ENCODE results near the gene HDAC4. TPM values are rescaled to one million over a fixed set of nuclear protein-coding genes. Genes with fewer than 3 reads are reported as not detected.

Gene HDAC4
- total and polyA plus RNA-seq, 4 donors: 6.8 to 75.5 (median 30.2) TPM

DNA sequence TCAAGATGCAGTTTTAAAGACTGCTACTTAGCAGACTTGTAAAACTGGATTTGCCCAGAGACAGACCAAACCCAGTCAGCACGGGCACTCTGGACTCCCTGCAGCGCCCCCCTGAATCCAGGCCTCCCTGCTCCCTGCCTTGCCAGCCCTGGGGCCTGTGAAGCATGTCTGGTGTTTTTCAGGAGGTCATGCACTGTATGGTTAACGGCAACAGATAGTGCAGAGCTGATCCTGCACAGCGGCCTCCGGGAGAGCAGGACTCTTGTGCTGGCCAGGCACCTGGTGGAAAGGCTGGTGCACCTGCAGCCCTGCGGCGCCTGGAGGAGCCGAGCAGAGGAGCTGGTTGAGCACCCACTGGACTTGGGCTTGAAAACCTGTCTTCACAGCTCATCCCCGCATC, 30.4 kb downstream of the HDAC4 start:
- no peak overlapping the region for H3K27ac ChIP-seq (ENCODE audit: low read depth in 1 of 2, low read length in 2 of 2)
- DNase-seq: peak in 1 of 2 donors; percentile 40
- 94 to 95% methylated on average over 9 of the region's 9 CpGs for WGBS, 2 donors

DNA sequence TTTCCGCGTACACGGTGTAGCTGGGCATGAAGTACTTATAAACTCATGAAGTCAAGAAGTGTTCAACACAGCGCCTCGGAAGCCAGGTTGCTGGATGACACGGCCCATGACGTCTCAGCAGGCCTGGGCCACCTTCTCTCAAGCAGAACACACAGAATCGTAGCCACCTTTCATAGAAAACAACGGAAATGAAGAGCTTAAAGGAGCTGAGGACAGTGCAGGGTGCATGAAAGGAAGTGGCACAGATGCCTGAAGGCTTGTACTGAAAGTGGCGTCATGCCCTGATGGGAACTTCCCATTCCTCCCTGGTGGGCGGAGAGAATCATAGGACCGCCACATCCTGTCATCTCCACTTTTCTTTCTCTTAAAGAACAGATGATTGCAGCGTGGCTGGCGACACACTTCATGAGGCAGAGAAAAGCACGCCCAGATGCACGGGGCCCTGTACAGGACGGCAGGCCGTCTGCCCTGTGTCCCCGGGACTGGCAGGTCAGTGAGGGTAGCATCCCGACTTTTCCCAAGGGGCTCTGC, 31.1 kb downstream of the HDAC4 start:
- Histone ChIP-seq H3K9me3 (ENCODE audit: control insufficient read depth, low read length) (no peaks in the 10 kb centered on the region), H3K27me3 (ENCODE audit: control insufficient read depth in 1 of 2, insufficient read depth in 2 of 2, low read length in 1 of 2) (no peaks in the 10 kb centered on the region), H3K4me3 (ENCODE audit: low read length in 2 of 2) (no peak overlapping the region), H3K27ac (ENCODE audit: low read depth in 1 of 2, low read length in 2 of 2) (no peak overlapping the region), H3K4me1 (ENCODE audit: control insufficient read depth in 1 of 2, insufficient read depth in 2 of 2, low read length in 2 of 2) (no peaks in the 10 kb centered on the region), H3K36me3 (ENCODE audit: control insufficient read depth in 1 of 2, insufficient read depth in 2 of 2, low read length in 1 of 2) (no peaks in the 10 kb centered on the region)
- peak; percentile 61 to 71 for DNase-seq
- intact Hi-C loops (cut with DNase I): no loop called here
- no peak for ATAC-seq (ENCODE audit: low FRiP score)
- 90 to 92% methylated on average over 20 of the region's 20 CpGs for WGBS, 2 donors

More for the DNA sequence above, 30.4 kb downstream of the HDAC4 start:
- intact Hi-C loops (cut with DNase I): no loop called here
- H3K9me3 ChIP-seq (ENCODE audit: control insufficient read depth, low read length): no peaks in the 10 kb centered on the region
- H3K4me1 ChIP-seq (ENCODE audit: control insufficient read depth in 1 of 2, insufficient read depth in 2 of 2, low read length in 2 of 2): no peaks in the 10 kb centered on the region
- ATAC-seq (ENCODE audit: low FRiP score): no peak
- no peaks in the 10 kb centered on the region for H3K36me3 ChIP-seq (ENCODE audit: control insufficient read depth in 1 of 2, insufficient read depth in 2 of 2, low read length in 1 of 2)
- H3K27me3 ChIP-seq (ENCODE audit: control insufficient read depth in 1 of 2, insufficient read depth in 2 of 2, low read length in 1 of 2): no peaks in the 10 kb centered on the region
- no peak overlapping the region for H3K4me3 ChIP-seq (ENCODE audit: low read length in 2 of 2)

DNA sequence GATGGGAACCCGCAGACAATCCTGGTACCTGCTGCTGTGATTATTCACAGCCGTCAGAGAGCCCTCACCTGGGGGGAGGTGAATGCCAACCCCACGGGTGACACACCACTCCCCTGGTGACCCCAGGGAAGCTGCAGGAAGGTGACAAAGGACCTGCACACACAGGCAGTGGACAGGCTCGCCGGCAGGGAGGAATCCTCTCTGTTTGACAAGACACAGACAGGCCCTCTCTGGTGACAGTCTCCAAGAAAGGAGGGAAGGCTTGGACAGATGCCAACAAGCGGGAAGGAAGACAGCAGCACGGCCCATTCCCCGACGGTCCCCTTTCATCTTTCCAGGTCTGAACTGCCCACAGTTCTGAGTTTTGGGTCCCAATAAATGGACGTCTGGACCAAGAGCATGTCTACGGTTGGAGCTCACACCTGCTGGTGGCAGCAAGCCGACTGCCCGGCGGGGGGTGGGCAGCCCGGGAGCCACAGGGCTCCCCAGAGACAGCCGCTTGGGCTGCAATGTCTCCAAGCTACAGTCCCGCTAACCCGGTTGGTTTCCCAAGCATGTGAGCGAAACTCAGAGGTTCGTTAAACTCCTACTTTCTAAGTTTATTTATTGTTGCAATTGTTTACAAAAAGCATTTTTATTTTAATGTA, 31.8 kb downstream of the HDAC4 start:
- WGBS, 2 donors: 80 to 84% methylated on average over 20 of the region's 20 CpGs
- intact Hi-C loops (cut with DNase I): no loop called here
- Histone ChIP-seq H3K4me3 (ENCODE audit: low read length in 2 of 2) (no peak overlapping the region), H3K9me3 (ENCODE audit: control insufficient read depth, low read length) (no peaks in the 10 kb centered on the region), H3K36me3 (ENCODE audit: control insufficient read depth in 1 of 2, insufficient read depth in 2 of 2, low read length in 1 of 2) (no peaks in the 10 kb centered on the region), H3K27me3 (ENCODE audit: control insufficient read depth in 1 of 2, insufficient read depth in 2 of 2, low read length in 1 of 2) (no peaks in the 10 kb centered on the region), H3K4me1 (ENCODE audit: control insufficient read depth in 1 of 2, insufficient read depth in 2 of 2, low read length in 2 of 2) (no peaks in the 10 kb centered on the region), H3K27ac (ENCODE audit: low read depth in 1 of 2, low read length in 2 of 2) (no peak overlapping the region)
- DNase-seq (peak in 1 of 2 donors; percentile 50), ATAC-seq (ENCODE audit: low FRiP score) (no peak)

DNA sequence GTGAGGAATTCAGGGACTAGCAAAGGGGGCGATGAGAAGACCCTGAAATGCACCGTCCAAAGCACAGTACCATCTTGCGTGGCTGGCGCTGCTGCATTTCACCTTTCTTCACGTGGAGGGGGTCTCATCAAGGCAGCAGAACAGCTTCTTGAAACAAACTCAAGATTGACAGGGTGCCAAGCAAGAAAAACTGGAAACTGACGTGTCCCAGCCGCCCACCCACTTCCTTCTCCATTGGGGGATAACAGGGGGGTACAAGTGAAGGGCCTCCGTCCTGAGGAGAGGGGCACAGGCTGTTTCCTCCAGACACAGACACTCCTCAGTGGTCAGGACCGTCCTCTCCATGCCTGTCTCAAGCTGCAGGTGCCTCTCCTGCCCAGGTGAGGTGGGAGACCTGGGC, 32.5 kb downstream of the HDAC4 start:
- no peak overlapping the region for H3K27ac ChIP-seq (ENCODE audit: low read depth in 1 of 2, low read length in 2 of 2)
- H3K9me3 ChIP-seq (ENCODE audit: control insufficient read depth, low read length): no peaks in the 10 kb centered on the region
- intact Hi-C loops (cut with DNase I): no loop called here
- peak in 1 of 2 donors; percentile 36 for DNase-seq
- 83 to 87% methylated on average over 9 of the region's 9 CpGs for WGBS, 2 donors
- H3K4me3 ChIP-seq (ENCODE audit: low read length in 2 of 2): no peak overlapping the region
- no peak for ATAC-seq (ENCODE audit: low FRiP score)
- H3K36me3 ChIP-seq (ENCODE audit: control insufficient read depth in 1 of 2, insufficient read depth in 2 of 2, low read length in 1 of 2): no peaks in the 10 kb centered on the region
- no peaks in the 10 kb centered on the region for H3K4me1 ChIP-seq (ENCODE audit: control insufficient read depth in 1 of 2, insufficient read depth in 2 of 2, low read length in 2 of 2)
- H3K27me3 ChIP-seq (ENCODE audit: control insufficient read depth in 1 of 2, insufficient read depth in 2 of 2, low read length in 1 of 2): no peaks in the 10 kb centered on the region

DNA sequence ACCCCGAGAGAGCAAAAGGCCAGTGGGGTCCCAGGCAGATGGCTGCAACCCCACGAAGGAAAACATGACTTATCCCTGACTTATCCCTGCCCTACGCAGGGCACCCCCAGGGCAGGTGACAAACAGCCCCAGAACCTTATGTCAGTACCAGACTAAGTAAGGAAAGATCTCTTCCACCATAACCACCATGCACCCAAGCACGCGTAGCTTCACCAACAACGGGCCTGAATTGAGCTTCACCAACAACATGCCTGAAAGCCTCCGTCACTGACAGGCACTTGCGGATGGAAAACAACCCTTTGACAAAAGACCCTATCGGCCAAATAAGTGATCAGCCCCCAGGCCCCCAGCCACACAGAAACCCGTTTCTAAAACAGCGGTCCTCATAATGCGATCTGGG, 34.1 kb downstream of the HDAC4 start:
- ATAC-seq (ENCODE audit: low FRiP score) (no peak), DNase-seq (peak in 1 of 2 donors; percentile 17)
- Histone ChIP-seq H3K27me3 (ENCODE audit: control insufficient read depth in 1 of 2, insufficient read depth in 2 of 2, low read length in 1 of 2) (no peaks in the 10 kb centered on the region), H3K27ac (ENCODE audit: low read depth in 1 of 2, low read length in 2 of 2) (no peak overlapping the region), H3K36me3 (ENCODE audit: control insufficient read depth in 1 of 2, insufficient read depth in 2 of 2, low read length in 1 of 2) (no peaks in the 10 kb centered on the region), H3K4me3 (ENCODE audit: low read length in 2 of 2) (no peak overlapping the region), H3K4me1 (ENCODE audit: control insufficient read depth in 1 of 2, insufficient read depth in 2 of 2, low read length in 2 of 2) (no peaks in the 10 kb centered on the region), H3K9me3 (ENCODE audit: control insufficient read depth, low read length) (no peaks in the 10 kb centered on the region)
- intact Hi-C loops (cut with DNase I): no loop called here
- 80 to 90% methylated on average over 12 of the region's 12 CpGs for WGBS, 2 donors

DNA sequence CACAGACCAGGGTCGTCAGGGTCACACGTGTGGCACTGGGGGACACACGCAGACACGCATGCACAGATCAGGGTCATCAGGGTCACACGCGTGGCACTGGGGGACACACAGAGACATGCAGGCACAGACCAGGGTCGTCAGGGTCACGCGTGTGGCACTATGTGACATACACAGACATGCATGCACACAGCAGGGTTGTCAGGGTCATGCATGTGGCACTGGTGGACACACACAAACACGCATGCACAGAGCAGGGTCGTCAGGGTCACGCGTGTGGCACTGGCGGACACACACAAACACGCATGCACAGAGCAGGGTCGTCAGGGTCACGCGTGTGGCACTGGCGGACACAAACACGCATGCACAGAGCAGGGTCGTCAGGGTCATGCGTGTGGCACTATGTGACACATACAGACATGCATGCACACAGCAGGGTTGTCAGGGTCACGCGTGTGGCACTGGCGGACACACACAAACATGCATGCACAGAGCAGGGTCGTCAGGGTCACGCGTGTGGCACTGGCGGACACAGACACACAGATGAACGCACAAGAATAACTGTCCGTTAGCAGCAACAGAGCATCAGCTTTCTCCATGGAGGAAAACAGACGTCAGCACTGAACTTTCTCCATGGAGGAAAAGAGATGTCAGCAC, 34.9 kb downstream of the HDAC4 start:
- no peak for ATAC-seq (ENCODE audit: low FRiP score)
- no peak overlapping the region for H3K27ac ChIP-seq (ENCODE audit: low read depth in 1 of 2, low read length in 2 of 2)
- no peak overlapping the region for H3K4me3 ChIP-seq (ENCODE audit: low read length in 2 of 2)
- 95 to 96% methylated on average over 32 of the region's 32 CpGs for WGBS, 2 donors
- H3K36me3 ChIP-seq (ENCODE audit: control insufficient read depth in 1 of 2, insufficient read depth in 2 of 2, low read length in 1 of 2): no peaks in the 10 kb centered on the region
- no peaks in the 10 kb centered on the region for H3K27me3 ChIP-seq (ENCODE audit: control insufficient read depth in 1 of 2, insufficient read depth in 2 of 2, low read length in 1 of 2)
- intact Hi-C loops (cut with DNase I): no loop called here
- peak in 1 of 2 donors; percentile 16 for DNase-seq
- H3K9me3 ChIP-seq (ENCODE audit: control insufficient read depth, low read length): no peaks in the 10 kb centered on the region
- H3K4me1 ChIP-seq (ENCODE audit: control insufficient read depth in 1 of 2, insufficient read depth in 2 of 2, low read length in 2 of 2): no peaks in the 10 kb centered on the region

DNA sequence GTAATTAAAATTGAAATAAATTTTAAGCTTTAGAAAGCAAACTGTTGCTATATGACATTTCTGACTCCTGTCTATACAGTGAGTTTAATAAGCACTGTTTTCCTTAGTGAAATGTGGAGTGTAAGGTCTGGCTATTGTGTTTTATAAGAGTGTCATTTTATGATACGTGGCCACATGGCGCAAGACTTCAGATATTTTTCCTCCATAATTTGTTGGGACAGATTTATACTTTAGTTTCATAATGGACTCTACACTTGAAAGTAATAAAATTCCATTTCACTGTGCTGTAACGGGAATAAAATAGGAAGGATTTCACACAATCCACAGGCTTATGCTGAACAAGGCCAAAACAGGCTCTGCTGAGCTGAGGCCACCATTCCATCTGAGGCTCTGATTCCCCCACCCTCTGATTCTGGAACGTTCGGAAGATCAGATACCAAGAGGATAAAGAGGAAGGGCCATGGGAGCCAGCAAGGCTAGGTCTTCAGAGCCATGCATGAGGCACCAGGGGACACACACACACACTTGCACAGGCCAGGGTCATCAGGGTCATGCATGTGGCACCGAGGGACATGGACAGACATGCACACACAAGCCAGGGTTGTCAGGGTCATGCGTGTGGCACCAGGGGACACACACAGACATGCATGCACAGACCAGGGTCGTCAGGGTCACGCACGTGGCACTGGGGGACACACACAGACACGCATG, 35.6 kb downstream of the HDAC4 start:
- DNase-seq (no peak), ATAC-seq (ENCODE audit: low FRiP score) (no peak)
- Histone ChIP-seq H3K27ac (ENCODE audit: low read depth in 1 of 2, low read length in 2 of 2) (no peak overlapping the region), H3K9me3 (ENCODE audit: control insufficient read depth, low read length) (no peaks in the 10 kb centered on the region), H3K4me1 (ENCODE audit: control insufficient read depth in 1 of 2, insufficient read depth in 2 of 2, low read length in 2 of 2) (no peaks in the 10 kb centered on the region), H3K36me3 (ENCODE audit: control insufficient read depth in 1 of 2, insufficient read depth in 2 of 2, low read length in 1 of 2) (no peaks in the 10 kb centered on the region), H3K4me3 (ENCODE audit: low read length in 2 of 2) (no peak overlapping the region), H3K27me3 (ENCODE audit: control insufficient read depth in 1 of 2, insufficient read depth in 2 of 2, low read length in 1 of 2) (no peaks in the 10 kb centered on the region)
- WGBS, 2 donors: 84 to 86% methylated on average over 11 of the region's 11 CpGs
- intact Hi-C loops (cut with DNase I): no loop called here

DNA sequence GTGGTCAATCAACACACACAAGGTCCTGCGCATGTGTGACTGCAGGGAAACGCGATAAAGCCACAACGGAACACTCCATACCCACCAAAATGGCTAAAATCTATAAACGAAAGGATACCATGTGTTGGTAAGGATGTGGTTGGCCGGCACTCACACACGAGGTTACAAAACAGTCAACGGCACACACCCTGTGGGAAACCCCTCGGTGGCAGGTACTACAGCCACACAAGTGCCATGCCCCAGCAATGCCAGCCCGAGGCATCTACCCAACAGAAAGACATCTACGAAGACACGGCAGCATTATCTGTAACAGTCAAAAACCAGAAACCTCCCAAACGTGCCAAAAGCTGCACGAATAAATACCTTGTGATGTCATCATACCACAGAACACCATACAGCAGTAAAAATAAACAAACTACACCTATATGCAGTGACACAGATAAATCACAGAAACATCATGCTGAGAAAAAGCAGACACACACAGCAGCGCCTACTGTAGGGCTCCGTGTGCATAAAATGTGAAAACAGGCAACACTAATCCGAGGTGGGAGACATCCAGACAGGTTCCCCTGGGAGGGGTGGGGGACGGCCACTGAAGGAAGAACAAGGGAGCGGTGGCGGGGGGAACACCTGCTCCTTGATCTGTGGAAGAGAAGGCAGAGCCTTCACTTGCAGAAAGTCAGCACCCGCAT, 36.7 kb downstream of the HDAC4 start:
- no peak overlapping the region for H3K4me3 ChIP-seq (ENCODE audit: low read length in 2 of 2)
- peak; percentile 16 to 43 for DNase-seq
- H3K36me3 ChIP-seq (ENCODE audit: control insufficient read depth in 1 of 2, insufficient read depth in 2 of 2, low read length in 1 of 2): no peaks in the 10 kb centered on the region
- no peaks in the 10 kb centered on the region for H3K9me3 ChIP-seq (ENCODE audit: control insufficient read depth, low read length)
- no peak overlapping the region for H3K27ac ChIP-seq (ENCODE audit: low read depth in 1 of 2, low read length in 2 of 2)
- H3K4me1 ChIP-seq (ENCODE audit: control insufficient read depth in 1 of 2, insufficient read depth in 2 of 2, low read length in 2 of 2): no peaks in the 10 kb centered on the region
- ATAC-seq (ENCODE audit: low FRiP score): no peak
- H3K27me3 ChIP-seq (ENCODE audit: control insufficient read depth in 1 of 2, insufficient read depth in 2 of 2, low read length in 1 of 2): no peaks in the 10 kb centered on the region
- intact Hi-C loops (cut with DNase I): no loop called here
- 92 to 93% methylated on average over 21 of the region's 21 CpGs for WGBS, 2 donors
